Stimulated activated CD4-positive, alpha-beta T cell treated with anti-CD3 and anti-CD28 coated beads, Interleukin-2, amount 100 ng/mL, for 48 hours (primary cell): ENCODE measurements around the gene KCNJ12.
"Not testable (repeated sequence)": the region's sequence is repeated elsewhere in the genome, so short reads cannot be mapped to it uniquely, and the experiment has no call there.

Experiments used
- DNase-seq, 2 donors: peaks; one replicate each; pipeline ENCODE4 v3.0.0-alpha.2; 2020

The KCNJ12 gene

DNA sequence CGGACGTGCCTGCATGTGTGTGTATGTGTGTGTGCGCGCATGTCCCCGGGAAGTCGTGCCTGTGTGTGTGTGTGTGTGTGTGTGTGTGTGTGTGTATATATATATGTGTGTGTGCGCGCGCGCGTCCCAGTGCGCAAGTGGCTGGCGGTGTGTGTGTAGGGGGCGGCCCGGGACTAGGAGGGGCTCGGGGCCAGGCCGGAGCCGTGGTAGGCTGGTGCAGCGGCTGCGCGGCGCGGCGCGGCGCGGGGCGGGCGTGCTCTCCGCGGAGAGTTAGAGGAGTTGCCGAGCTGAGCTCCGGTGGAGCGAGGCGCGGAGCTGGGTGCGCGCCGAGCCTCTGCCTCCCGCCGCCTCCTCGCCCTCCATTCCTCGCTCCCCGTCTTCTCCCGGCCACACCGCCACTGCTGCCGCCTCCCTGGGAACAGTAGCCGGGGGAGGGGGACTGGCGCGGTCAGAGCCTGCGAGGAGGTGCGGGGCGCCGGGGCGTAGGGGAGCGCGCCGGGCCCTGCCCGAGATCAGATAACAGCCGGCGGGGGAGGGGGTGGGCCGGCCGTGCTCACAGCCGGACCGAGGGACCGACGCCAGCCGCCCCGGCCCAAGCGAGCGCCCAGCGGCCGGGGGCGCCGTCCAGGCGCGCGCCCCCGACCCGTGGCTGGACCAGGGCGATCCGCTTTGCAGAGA is at the start of gene KCNJ12:
Gene KCNJ12 (plus strand): TSS at position 277 of the 678 bp plus-strand sequence. CDS start 38,986 bp downstream, outside the sequence.
- no peak for DNase-seq

DNA sequence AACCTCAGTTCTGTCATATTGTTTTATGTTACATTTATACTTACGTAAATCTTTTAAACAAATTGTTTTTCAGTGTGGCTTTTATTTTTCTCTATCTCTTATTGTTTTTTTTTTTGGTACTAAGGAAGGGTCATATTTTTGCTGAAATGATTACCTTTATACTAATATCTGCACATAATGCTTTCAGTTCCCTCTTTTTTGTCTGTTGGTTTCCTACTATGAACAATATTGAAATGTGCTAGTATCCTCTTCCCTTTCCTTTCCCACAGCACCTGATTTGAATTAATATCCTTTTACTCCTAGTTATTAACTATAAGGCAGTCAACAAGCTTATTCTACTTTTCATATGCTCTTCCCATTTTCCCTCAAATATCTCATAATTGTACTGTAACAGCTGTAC is 48.2 kb upstream of the KCNJ12 start:
- not testable (repeated sequence) for DNase-seq

DNA sequence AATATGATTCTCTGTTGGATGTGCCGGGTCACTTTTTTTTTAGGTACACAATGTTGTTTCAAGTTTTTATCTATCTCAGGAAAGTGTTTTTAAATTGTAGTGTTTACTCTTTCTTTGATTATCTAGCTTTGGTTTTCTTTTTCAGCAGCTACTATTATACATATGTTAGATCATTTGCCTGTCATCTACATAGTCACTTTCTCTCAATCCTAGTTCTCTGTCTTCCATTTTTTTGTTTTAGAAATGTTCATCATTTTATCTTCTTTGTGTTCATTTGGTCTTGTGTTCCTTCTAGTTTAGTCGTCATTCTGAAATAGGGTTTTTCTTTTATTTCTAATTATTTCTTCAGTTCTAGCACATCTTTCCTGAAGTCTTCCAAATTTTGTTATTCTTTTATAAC is 47.4 kb upstream of the KCNJ12 start:
- not testable (repeated sequence) for DNase-seq

DNA sequence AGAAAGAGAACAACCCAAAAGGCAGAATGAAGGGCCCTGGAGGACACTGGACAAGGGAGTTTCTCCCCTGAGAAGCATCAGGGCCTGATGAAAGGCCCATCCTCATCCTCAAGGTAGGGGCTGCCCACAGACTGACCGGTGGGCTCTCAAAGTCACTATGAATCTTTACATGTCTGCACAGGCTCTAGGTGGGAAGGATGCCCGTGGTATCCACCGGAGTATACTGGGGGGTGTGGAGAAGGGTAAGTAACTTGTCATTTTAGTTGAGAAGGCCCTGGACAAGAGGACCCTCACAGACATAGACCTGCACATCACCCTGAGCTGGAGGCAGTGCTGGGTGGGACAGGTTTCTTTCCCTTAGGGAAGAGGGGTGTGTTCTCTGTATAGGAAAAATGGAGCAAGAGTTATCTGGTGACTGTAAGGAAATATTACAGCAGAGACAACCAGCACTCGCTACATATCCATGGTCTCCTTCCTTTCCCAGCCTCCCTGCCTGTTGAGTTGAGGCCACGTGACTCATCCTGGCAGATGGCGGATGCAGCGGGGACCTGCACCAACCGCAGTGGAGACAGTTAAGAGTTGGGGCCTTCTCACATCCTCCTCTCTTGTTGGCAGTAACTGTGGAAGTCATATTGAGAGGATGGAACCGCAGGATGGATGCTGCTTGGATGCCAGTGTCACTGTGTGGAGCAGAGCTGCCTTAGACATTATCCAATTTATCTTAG is 45.6 kb upstream of the KCNJ12 start:
- DNase-seq = no peak

DNA sequence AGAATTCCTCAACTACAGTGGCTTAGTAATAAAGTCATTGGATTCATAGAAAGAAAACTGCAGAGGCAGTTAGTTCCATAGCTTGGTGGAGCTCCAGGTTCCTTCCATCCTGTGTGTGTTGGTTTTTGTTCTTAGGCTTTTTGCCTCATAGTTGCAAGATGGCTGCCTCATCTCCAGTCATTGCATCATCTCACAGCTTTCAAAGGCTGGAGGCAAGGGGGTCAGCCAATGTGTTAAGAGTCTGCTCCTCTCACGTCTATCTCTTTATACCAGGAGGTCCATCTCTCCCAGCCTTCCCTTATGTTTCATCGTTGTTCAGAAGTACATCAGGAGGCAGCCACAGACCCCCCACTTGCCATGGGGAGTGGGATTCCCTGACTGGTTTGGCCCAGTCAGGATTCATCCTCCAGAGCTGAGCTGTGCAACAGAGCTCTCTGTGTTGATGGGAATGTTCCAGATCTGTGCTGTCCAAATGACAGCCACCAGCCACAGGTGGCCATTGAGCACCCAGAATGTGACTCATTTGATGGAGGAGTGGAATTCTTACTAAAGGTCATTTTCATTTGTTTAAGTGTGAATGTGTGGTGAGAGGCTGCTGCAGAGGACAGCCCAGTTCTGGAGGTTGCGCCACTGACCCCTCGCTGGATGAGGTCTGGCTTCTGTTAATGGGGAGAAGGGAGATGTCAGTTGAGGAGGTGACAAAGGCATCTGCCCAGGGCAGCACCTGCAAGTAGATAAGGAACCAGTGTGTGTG is 39.4 kb upstream of the KCNJ12 start:
- not testable (repeated sequence) for DNase-seq

- DNase-seq = not testable (repeated sequence)
These were observed 38.1 kb upstream of the KCNJ12 start for GRCh38 chr17:21337981-21338625.

- DNase-seq = no peak
These were observed 37.1 kb upstream of the KCNJ12 start for GRCh38 chr17:21339011-21339410.

GRCh38 chr17:21339571-21339970 is 36.6 kb upstream of the KCNJ12 start:
- not testable (repeated sequence) for DNase-seq

- not testable (repeated sequence) for DNase-seq
These were observed 35.8 kb upstream of the KCNJ12 start for GRCh38 chr17:21340407-21340806.

DNA sequence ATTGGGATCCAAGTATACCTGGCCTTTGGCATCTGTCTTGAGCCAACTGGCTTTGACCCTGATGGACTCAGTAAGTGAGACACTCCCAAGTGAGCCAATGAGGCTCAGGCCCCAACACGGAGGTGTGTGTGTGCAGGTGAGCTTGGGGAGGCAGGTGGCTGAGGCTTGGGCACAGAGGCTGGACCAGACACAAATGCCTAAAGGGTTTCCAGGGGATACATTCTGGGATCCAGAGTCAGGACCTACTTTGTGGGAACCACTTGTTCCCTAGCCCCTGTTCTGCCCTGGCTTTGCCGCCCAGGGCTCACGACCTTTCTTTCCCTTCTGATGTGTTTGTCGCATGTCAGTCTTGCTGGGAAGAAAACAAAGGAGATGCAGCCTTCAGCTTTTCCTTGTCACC is 34.9 kb upstream of the KCNJ12 start:
- not testable (repeated sequence) for DNase-seq

DNA sequence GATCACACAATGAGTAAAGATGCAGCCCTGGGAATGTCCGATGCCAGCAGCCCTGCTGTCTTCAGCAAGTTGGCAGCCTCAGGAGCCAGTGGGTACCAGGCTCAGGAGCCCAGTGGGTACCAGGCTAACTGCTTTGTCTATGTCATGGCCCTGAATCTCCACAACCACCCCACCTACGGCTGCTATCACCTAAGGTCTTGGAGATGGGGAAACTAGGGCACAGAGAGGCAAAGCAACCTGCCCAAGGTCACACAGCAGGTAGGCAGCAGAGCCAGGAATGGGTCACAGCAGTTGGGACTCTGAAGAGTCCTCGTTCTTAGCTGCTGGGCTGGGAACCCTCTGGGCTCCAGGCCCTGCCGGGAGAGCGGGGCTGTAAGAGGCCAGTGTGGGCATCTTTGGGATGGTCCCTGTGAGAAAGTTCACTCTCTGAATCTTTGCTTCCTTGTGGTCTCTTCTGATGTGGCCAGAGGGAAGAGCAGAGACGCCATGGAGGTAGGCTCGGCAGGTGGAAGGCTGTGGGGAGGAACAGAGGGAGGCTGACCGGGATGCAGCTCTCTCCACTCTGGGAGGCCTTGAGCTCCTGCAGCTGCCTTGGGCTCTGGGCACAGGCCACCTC is 34.1 kb upstream of the KCNJ12 start:
- not testable (repeated sequence) for DNase-seq

GRCh38 chr17:21343061-21343949 is 32.9 kb upstream of the KCNJ12 start:
- not testable (repeated sequence) for DNase-seq

DNA sequence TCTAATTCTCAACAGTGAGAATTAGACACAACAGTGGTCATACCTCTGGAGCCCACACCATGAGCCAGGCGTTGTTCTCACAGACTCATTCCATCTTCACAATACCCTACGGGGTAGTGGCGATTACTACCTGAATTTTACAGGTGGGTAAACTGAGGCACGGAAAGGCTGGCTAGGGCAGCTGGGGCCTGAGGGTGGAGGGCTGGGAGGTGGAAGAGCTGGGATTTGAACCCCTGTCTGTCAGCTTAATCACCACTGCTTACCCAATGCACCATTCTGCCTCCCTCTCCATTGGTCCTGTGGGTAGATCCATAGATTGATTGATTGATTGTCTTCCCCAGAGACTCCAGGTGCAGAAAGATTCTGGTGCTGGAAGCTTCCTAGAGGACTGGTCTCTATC is 31.4 kb upstream of the KCNJ12 start:
- not testable (repeated sequence) for DNase-seq

- DNase-seq = no peak
These were observed 30.9 kb upstream of the KCNJ12 start for GRCh38 chr17:21345236-21345635.

GRCh38 chr17:21346107-21346506 is 30.1 kb upstream of the KCNJ12 start:
- not testable (repeated sequence) for DNase-seq

- DNase-seq = not testable (repeated sequence)
These were observed 29.4 kb upstream of the KCNJ12 start for GRCh38 chr17:21346651-21347250.

- not testable (repeated sequence) for DNase-seq
These were observed 28.5 kb upstream of the KCNJ12 start for GRCh38 chr17:21347660-21348059.

DNA sequence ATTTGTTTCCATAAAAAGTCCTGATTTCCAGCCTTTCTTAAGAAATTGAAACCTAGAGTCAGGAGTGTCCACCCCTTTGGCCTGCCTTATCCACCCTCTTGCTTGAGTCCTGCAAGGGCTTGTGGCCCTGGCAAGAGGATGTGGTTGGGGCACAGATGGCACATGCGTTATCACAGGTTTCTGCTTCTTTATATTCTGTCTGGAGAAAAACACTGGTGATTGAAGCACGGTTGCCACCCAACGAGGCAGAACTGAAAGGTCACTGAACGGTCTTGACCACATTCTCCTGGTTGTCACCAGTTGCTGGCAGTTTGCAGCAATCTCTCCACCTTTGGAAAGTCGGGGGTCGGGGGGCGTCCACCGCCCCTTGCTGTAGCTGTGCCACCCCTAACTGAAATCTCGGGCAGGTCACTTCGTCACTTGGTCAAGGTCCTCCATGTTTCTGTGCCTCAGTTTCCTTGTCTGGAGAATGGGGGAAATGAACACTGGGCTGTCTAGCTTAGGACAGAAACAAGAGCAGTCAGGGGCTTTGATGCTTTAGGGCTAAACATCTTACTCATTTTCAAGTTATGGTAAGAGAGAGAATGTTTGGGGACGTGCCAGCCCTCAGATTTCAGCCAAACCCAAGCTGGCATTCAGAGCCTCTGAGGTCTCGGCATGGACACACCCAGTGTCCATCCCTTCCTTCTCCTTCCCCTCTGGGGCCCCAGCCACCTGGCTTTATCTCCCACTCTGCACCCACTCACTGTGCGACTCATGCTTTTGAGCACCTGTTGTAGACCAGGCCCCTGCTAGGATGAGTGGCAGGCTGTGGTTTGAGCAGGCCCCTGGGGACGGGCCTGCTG is 27.9 kb upstream of the KCNJ12 start:
- not testable (repeated sequence) for DNase-seq

DNA sequence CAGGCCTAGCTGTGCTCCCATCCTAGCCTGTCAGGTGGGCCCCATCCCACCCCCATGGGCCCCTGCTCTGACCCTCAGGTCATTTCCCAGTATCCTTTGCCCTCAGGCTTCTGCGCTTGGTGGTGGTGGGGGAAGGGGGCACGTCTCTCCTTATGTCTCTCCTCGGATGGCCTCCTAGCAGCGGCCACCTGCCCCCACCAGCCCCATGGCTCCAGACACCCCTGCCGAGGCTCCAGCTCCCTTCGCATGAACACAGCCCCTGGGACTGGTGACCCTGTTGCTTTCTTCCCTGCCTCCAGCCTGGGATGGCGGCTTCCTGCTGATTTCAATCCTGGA is 27.3 kb upstream of the KCNJ12 start:
- not testable (repeated sequence) for DNase-seq
